H1 (cell line): ENCODE data around the gene HOXA13. TPM values are rescaled to one million over a fixed set of nuclear protein-coding genes. Genes with fewer than 3 reads are reported as not detected.
A peak's percentile ranks its signal among the peaks of the same experiment; 100 is the strongest.

Experiments used
- CTCF ChIA-PET: fragments of 300-600 bp; sonication (Branson Sonifier 250); formaldehyde crosslinking; loops from one replicate; lab custom pipeline; 2021; ENCODE audit not compliant: partially characterized antibody; lab: Charles Lee
- POLR2A ChIA-PET: fragments of 300-600 bp; sonication (Branson Sonifier 250); formaldehyde crosslinking; loops from one replicate; lab custom pipeline; 2021; ENCODE audit warnings: inconsistent platforms; ENCODE audit not compliant: partially characterized antibody; lab: Charles Lee
- DNase-seq, 2 experiments: peaks; one replicate each; pipeline versions ENCODE4 v3.0.0 to v3.0.0-alpha.2; 2010 to 2022; ENCODE audit warnings: low spot score in 2 of 2, low read depth in 1 of 2, mixed read lengths in 1 of 2
- FAIRE-seq: peaks from 2 replicates; lab custom pipeline; 2011; peaks lifted over from hg19 to GRCh38; lab: Jason Lieb, UNC
- H2AFZ ChIP-seq: 2 replicates; pipeline ENCODE4 v1.8.1; 2012; ENCODE audit warnings: low read length, inconsistent platforms
- H2AK5ac ChIP-seq: 2 replicates; pipeline ENCODE4 v1.6.1; 2013; ENCODE audit warnings: low read depth, low read length
- H2BK120ac ChIP-seq: replicated peaks from 2 replicates; pipeline ENCODE3; 2013; ENCODE audit warnings: low read depth, low read length, inconsistent platforms
- H2BK12ac ChIP-seq: 2 replicates; pipeline ENCODE4 v1.6.1; 2013; ENCODE audit warnings: low read depth, low read length
- H2BK15ac ChIP-seq: 2 replicates; pipeline ENCODE4 v1.6.1; 2013; ENCODE audit warnings: low read length
- H2BK20ac ChIP-seq: 2 replicates; pipeline ENCODE4 v1.6.1; 2013; ENCODE audit warnings: low read length
- H2BK5ac ChIP-seq: 2 replicates; pipeline ENCODE4 v1.6.1; 2013; ENCODE audit warnings: low read depth, low read length
- H3K14ac ChIP-seq: 2 replicates; pipeline ENCODE4 v1.6.1; 2013; ENCODE audit warnings: inconsistent platforms; ENCODE audit not compliant: insufficient read length
- H3K18ac ChIP-seq: 2 replicates; pipeline ENCODE4 v1.6.1; 2013; ENCODE audit warnings: low read length; ENCODE audit errors: extremely low read depth
- H3K23ac ChIP-seq: 2 replicates; pipeline ENCODE4 v1.6.1; 2013; ENCODE audit warnings: inconsistent platforms; ENCODE audit not compliant: insufficient read length
- H3K23me2 ChIP-seq: 2 replicates; pipeline ENCODE4 v1.6.1; 2013; ENCODE audit warnings: low read depth, low read length
- H3K27ac ChIP-seq: 2 replicates; pipeline ENCODE4 v1.6.1; 2011; ENCODE audit warnings: low read depth, low read length, inconsistent platforms
- H3K27me3 ChIP-seq, 4 experiments: replicated peaks in 1 of 4; 1 replicate in 1 of 4; 2 replicates in 3 of 4; pipeline versions ENCODE4 v1.6.1 to v1.8.1; 2011 to 2013; ENCODE audit warnings: low read length in 3 of 4, mild to moderate bottlenecking in 3 of 4, inconsistent platforms in 2 of 4, mixed read lengths in 2 of 4, moderate library complexity in 1 of 4; ENCODE audit not compliant: control insufficient read depth in 3 of 4, insufficient read depth in 3 of 4; ENCODE audit errors: extremely low read depth in 1 of 4
- H3K36me3 ChIP-seq, 4 experiments: 2 replicates each; pipeline versions ENCODE4 v1.6.1 to v1.8.1; 2011 to 2013; ENCODE audit warnings: mild to moderate bottlenecking in 4 of 4, low read length in 3 of 4, moderate library complexity in 2 of 4, control low read depth in 1 of 4, inconsistent platforms in 1 of 4; ENCODE audit not compliant: insufficient read depth in 4 of 4, control insufficient read depth in 2 of 4
- H3K4ac ChIP-seq: replicated peaks from 2 replicates; pipeline ENCODE3; 2013; ENCODE audit warnings: low read length, low read depth, mixed read lengths, inconsistent platforms; ENCODE audit not compliant: insufficient read length
- H3K4me1 ChIP-seq, 4 experiments: replicated peaks in 1 of 4; 1 replicate in 1 of 4; 2 replicates in 3 of 4; pipeline versions ENCODE4 v1.6.1 to v1.8.1; 2011 to 2013; ENCODE audit warnings: low read length in 3 of 4, inconsistent platforms in 2 of 4, mixed read lengths in 1 of 4; ENCODE audit not compliant: insufficient read depth in 4 of 4, control insufficient read depth in 3 of 4
- H3K4me2 ChIP-seq, 2 experiments: 2 replicates each; pipeline versions ENCODE4 v1.6.1 to v1.8.1; 2011 to 2013; ENCODE audit warnings: low read depth in 2 of 2, low read length in 2 of 2, control low read depth in 1 of 2, inconsistent platforms in 1 of 2, mild to moderate bottlenecking in 1 of 2; ENCODE audit not compliant: insufficient read depth in 1 of 2
- H3K4me3 ChIP-seq, 4 experiments: fragments of 200-600, 300-600 bp in 1 of 4; sonication (generic), shearing (Covaris generic), sonication (Bioruptor Twin) in 1 of 4; 2 replicates each; pipeline versions ENCODE4 v1.5.1 to v1.8.1; 2011 to 2016; ENCODE audit warnings: low read length in 4 of 4, low read depth in 3 of 4, control low read depth in 2 of 4, inconsistent platforms in 2 of 4, mild to moderate bottlenecking in 2 of 4, mixed read lengths in 1 of 4, moderate library complexity in 1 of 4; ENCODE audit not compliant: insufficient read depth in 2 of 4; ENCODE audit errors: extremely low read depth in 1 of 4
- H3K56ac ChIP-seq: replicated peaks from 2 replicates; pipeline ENCODE3; 2013; ENCODE audit warnings: low read depth, mild to moderate bottlenecking, mixed read lengths, low read length, inconsistent platforms; ENCODE audit not compliant: insufficient read length
- H3K79me1 ChIP-seq: 2 replicates; pipeline ENCODE4 v1.6.1; 2013; ENCODE audit warnings: low read depth, low read length, control low read depth
- H3K79me2 ChIP-seq, 2 experiments: 2 replicates each; pipeline versions ENCODE4 v1.6.1 to v1.8.1; 2012 to 2013; ENCODE audit warnings: low read length in 2 of 2, mild to moderate bottlenecking in 2 of 2, inconsistent platforms in 1 of 2; ENCODE audit not compliant: insufficient read depth in 2 of 2, control insufficient read depth in 1 of 2
- H3K9ac ChIP-seq, 4 experiments: replicated peaks in 1 of 4; 1 replicate in 1 of 4; 2 replicates in 3 of 4; pipeline versions ENCODE4 v1.6.1 to v1.8.1; 2011 to 2013; ENCODE audit warnings: low read depth in 3 of 4, low read length in 3 of 4, control low read depth in 2 of 4, mild to moderate bottlenecking in 2 of 4, moderate library complexity in 2 of 4, inconsistent platforms in 1 of 4; ENCODE audit errors: extremely low read depth in 1 of 4
- H3K9me3 ChIP-seq, 2 experiments: 2 replicates each; pipeline versions ENCODE4 v1.6.1 to v1.8.1; 2012 to 2013; ENCODE audit warnings: mild to moderate bottlenecking in 2 of 2, moderate library complexity in 2 of 2, control low read depth in 1 of 2, inconsistent platforms in 1 of 2, low read depth in 1 of 2, low read length in 1 of 2, mixed read lengths in 1 of 2; ENCODE audit not compliant: insufficient read depth in 2 of 2
- H4K20me1 ChIP-seq, 2 experiments: replicated peaks in 1 of 2; 2 replicates each; pipeline versions ENCODE3 to v1.8.1; 2011 to 2013; ENCODE audit warnings: inconsistent platforms in 2 of 2, low read length in 2 of 2, mild to moderate bottlenecking in 1 of 2; ENCODE audit not compliant: insufficient read depth in 2 of 2, control insufficient read depth in 1 of 2
- H4K5ac ChIP-seq: 2 replicates; pipeline ENCODE4 v1.6.1; 2013; ENCODE audit warnings: low read length, low read depth, mixed read lengths, inconsistent platforms; ENCODE audit not compliant: insufficient read length
- H4K8ac ChIP-seq: 2 replicates; pipeline ENCODE4 v1.8.0; 2013; ENCODE audit warnings: mild to moderate bottlenecking, moderate library complexity, low read length, inconsistent platforms; ENCODE audit not compliant: insufficient read depth; ENCODE audit errors: extremely low read depth
- H4K91ac ChIP-seq: replicated peaks from 2 replicates; pipeline ENCODE3; 2013; ENCODE audit warnings: low read length, mixed read lengths, inconsistent platforms; ENCODE audit not compliant: insufficient read length
- CBX5 ChIP-seq: fragments of 300-800, 300-1000 bp; sonication (generic); IDR thresholded peaks from 2 replicates; pipeline ENCODE4 v1.7.1; 2016; ENCODE audit warnings: antibody characterized with exemption, low read length, low read depth
- CREB1 ChIP-seq: IDR thresholded peaks from 2 replicates; pipeline ENCODE4 v1.6.1; 2012; ENCODE audit warnings: inconsistent platforms
- EZH2 ChIP-seq: fragments of 200-600 bp; sonication (generic); IDR thresholded peaks from 2 replicates; pipeline ENCODE4 v1.7.1; 2012; ENCODE audit warnings: low read depth, mild to moderate bottlenecking, moderate library complexity, low read length, inconsistent platforms; ENCODE audit not compliant: severe bottlenecking
- POLR2AphosphoS5 ChIP-seq: IDR thresholded peaks from 2 replicates; pipeline ENCODE4 v1.6.1; 2011; ENCODE audit warnings: low read depth, low read length
- RNF2 ChIP-seq: fragments of 200-900, 300-1000 bp; sonication (generic); IDR thresholded peaks from 2 replicates; pipeline ENCODE4 v1.7.1; 2016; ENCODE audit warnings: borderline replicate concordance, low read depth, mild to moderate bottlenecking, antibody characterized with exemption, low read length; ENCODE audit not compliant: poor library complexity, severe bottlenecking; ENCODE audit errors: missing control alignments
- SUZ12 ChIP-seq: fragments of 200-600 bp; sonication (generic); IDR thresholded peaks from 2 replicates; pipeline ENCODE4 v1.6.1; 2012; ENCODE audit warnings: mild to moderate bottlenecking, inconsistent platforms, low read length, moderate library complexity, mixed read lengths
- TAF1 ChIP-seq: IDR thresholded peaks from 2 replicates; pipeline ENCODE4 v1.6.1; 2011; ENCODE audit warnings: mild to moderate bottlenecking, low read depth, low read length
- TAF7 ChIP-seq: optimal IDR thresholded peaks from 2 replicates; pipeline ENCODE3; 2011; ENCODE audit warnings: low read depth, mild to moderate bottlenecking, inconsistent platforms, low read length, moderate library complexity, borderline replicate concordance
- USF2 ChIP-seq: IDR thresholded peaks from 2 replicates; pipeline ENCODE4 v1.6.1; 2011; ENCODE audit warnings: low read length, improper control_type of control experiment
- YY1 ChIP-seq: IDR thresholded peaks from 2 replicates; pipeline ENCODE4 v1.6.1; 2011; ENCODE audit warnings: low read depth, mild to moderate bottlenecking, low read length
- WGBS, 2 experiments: shearing (Covaris generic) in 1 of 2; methylation state at CpG; one replicate each; pipeline versions ENCODE4 v1.1.6 to v1.1.7; 2013 to 2015; ENCODE audit warnings: low lambda C conversion rate in 2 of 2, mixed read lengths in 2 of 2, inconsistent platforms in 1 of 2, low coverage in 1 of 2, missing lambda C conversion rate in 1 of 2; ENCODE audit not compliant: insufficient replicate concordance in 2 of 2, insufficient coverage in 1 of 2, insufficient read length in 1 of 2; ENCODE audit errors: extremely low coverage in 1 of 2, missing lambda C conversion rate in 1 of 2; 5-methylcytosine and 5-hydroxymethylcytosine counted together
- polyA plus RNA-seq, 7 experiments: library from polyadenylated mRNA; depleted of rRNA in 3 of 7; stranded (reverse) in 5 of 7; unstranded in 2 of 7; fragments of >200 nt in 5 of 7; fragments of 200-250 nt in 2 of 7; gene quantifications; 1 replicate in 5 of 7; 2 replicates in 1 of 7; 4 replicates in 1 of 7; pipeline versions ENCODE4 v1.2.1 to v1.2.3, GENCODE V29; 2011 to 2013; ENCODE audit warnings: missing spikeins in 2 of 7, mixed read lengths in 2 of 7
- total RNA-seq: library from RNA; stranded (reverse); fragmentation: NEBNext Ultra II Directional; extraction: Animal tissue kit (Norgen Biotek cat#: 25700); gene quantifications from 2 replicates; pipeline ENCODE4 v1.2.1, GENCODE V29; 2021

Gene HOXA13
- total and polyA plus RNA-seq, 2 of the 8 experiments (the other 6 are each of a cell fraction or from before 2014, with no cell fraction given): not detected

GRCh38 chr7:27245798-27246691, 46.2 kb upstream of the HOXA13 start:
- H2AFZ ChIP-seq: no peak overlapping the region
- H3K9me3 ChIP-seq: no peaks in the 10 kb centered on the region
- peaks cover 100% of the 10 kb centered on the region in 4 experiments for H3K27me3 ChIP-seq
- no peaks in the 10 kb centered on the region for H3K79me2 ChIP-seq
- H2BK120ac ChIP-seq: no peak overlapping the region
- H3K14ac ChIP-seq: no peak overlapping the region
- H2BK12ac ChIP-seq: no peak overlapping the region; the same call in 1 of the 2 replicates
- peaks cover 5 to 46% (median 21%) of the 10 kb centered on the region in 4 experiments for H3K4me1 ChIP-seq
- no peak overlapping the region for H3K4ac ChIP-seq
- no peak overlapping the region for H4K91ac ChIP-seq
- H2AK5ac ChIP-seq: no peak overlapping the region
- H4K20me1 ChIP-seq: peaks cover 34 to 56% of the 10 kb centered on the region in 2 experiments
- H3K18ac ChIP-seq: peak overlapping the region; percentile 66
- H4K8ac ChIP-seq: peak overlapping the region; percentile 37; the same call in 1 of the 2 replicates
- H3K56ac ChIP-seq: no peak overlapping the region
- POLR2A ChIA-PET: no interaction called here
- WGBS, 2 experiments: 1% methylated on average over 78 of the region's 90 CpGs; no CpG with 5 or more reads in 1 of the 2 experiments
- H4K5ac ChIP-seq: no peak overlapping the region
- no peak overlapping the region for H3K27ac ChIP-seq
- FAIRE-seq: no peak
- H3K23me2 ChIP-seq: peaks cover 3% of the 10 kb centered on the region; the same call in 1 of the 2 replicates
- H2BK5ac ChIP-seq: no peak overlapping the region
- CTCF ChIA-PET: interaction anchor here (1.0 to 2.7 kb wide), 4 partner anchors 8 to 66 kb away, joined by 5 to 14 read pairs (median 6); no protein-coding TSS in a partner anchor
- no peak overlapping the region for H2BK20ac ChIP-seq
- no peak overlapping the region for H3K9ac ChIP-seq
- H3K36me3 ChIP-seq: peaks cover 0 to 19% (median 0%) of the 10 kb centered on the region in 4 experiments; a peak in 1 of 8 replicates
- peak in 1 of 2 experiments; percentile 82 for DNase-seq
- H2BK15ac ChIP-seq: no peak overlapping the region
- no peaks in the 10 kb centered on the region for H3K79me1 ChIP-seq
- H3K23ac ChIP-seq: no peak overlapping the region
- peak overlapping the region; percentile 61 to 65 for H3K4me2 ChIP-seq
- peak overlapping the region in 1 of 4 experiments; percentile 46; a peak in 2 of 8 replicates for H3K4me3 ChIP-seq
- peak; percentile 67 for TF ChIP-seq SUZ12
- TF ChIP-seq RNF2: peak; percentile 81
- TF ChIP-seq YY1: no peak
- TF ChIP-seq TAF1: no peak
- TF ChIP-seq CREB1: peak; percentile 46; the same call in 1 of the 2 replicates
- TF ChIP-seq EZH2: peak; percentile 95
- TF ChIP-seq TAF7: no peak
- no peak for TF ChIP-seq POLR2AphosphoS5
- no peak for TF ChIP-seq CBX5
- TF ChIP-seq USF2: no peak
